ENCODE results near the gene GABRG3. TPM values are rescaled to one million over a fixed set of nuclear protein-coding genes. Genes with fewer than 3 reads are reported as not detected.

Gene GABRG3
- total and polyA plus RNA-seq, 2 donors from 2014 or later, result not detected

- H3K27me3 ChIP-seq (ENCODE audit: control insufficient read depth, insufficient read depth, low read length), result no peaks in the 10 kb centered on the region
- H3K9ac ChIP-seq (ENCODE audit: low read length in 3 of 3), result no peak overlapping the region
- no peaks in the 10 kb centered on the region for H3K9me3 ChIP-seq (ENCODE audit: control insufficient read depth in 2 of 3, insufficient read depth in 1 of 3, low read length in 3 of 3)
- no peak for FAIRE-seq
- DNase-seq, result peak in 2 of 5 donors; percentile 55 to 67
- no peak for TF ChIP-seq CTCF (IDR thresholded peaks at IDR 0.05; ENCODE audit: borderline replicate concordance, extremely low read depth, insufficient read depth)
- no peak overlapping the region for H3K27ac ChIP-seq (ENCODE audit: low read depth in 2 of 2, low read length in 2 of 2)
- no peaks in the 10 kb centered on the region for H3K4me1 ChIP-seq (ENCODE audit: control insufficient read depth in 2 of 3, insufficient read depth in 2 of 3, low read depth in 1 of 3, low read length in 3 of 3)
- H3K36me3 ChIP-seq (ENCODE audit: control insufficient read depth in 2 of 3, insufficient read depth in 3 of 3, low read length in 3 of 3), result no peaks in the 10 kb centered on the region
- intact Hi-C loops (cut with DNase I), result no loop called here
- H3K4me3 ChIP-seq (ENCODE audit: low read length in 3 of 3), result no peak overlapping the region
These were observed 307.8 kb downstream of the GABRG3 start for GRCh38 chr15:27278761-27279160.

GRCh38 chr15:27292641-27293040 is 321.7 kb downstream of the GABRG3 start:
- DNase-seq (no peak), FAIRE-seq (no peak)
- H3K9me3 ChIP-seq (ENCODE audit: control insufficient read depth in 2 of 3, insufficient read depth in 1 of 3, low read length in 3 of 3), result no peaks in the 10 kb centered on the region
- intact Hi-C loops (cut with DNase I), result no loop called here
- no peak overlapping the region for H3K27ac ChIP-seq (ENCODE audit: low read depth in 2 of 2, low read length in 2 of 2)
- H3K36me3 ChIP-seq (ENCODE audit: control insufficient read depth in 2 of 3, insufficient read depth in 3 of 3, low read length in 3 of 3), result no peaks in the 10 kb centered on the region
- no peaks in the 10 kb centered on the region for H3K27me3 ChIP-seq (ENCODE audit: control insufficient read depth, insufficient read depth, low read length)
- H3K4me1 ChIP-seq (ENCODE audit: control insufficient read depth in 2 of 3, insufficient read depth in 2 of 3, low read depth in 1 of 3, low read length in 3 of 3), result no peaks in the 10 kb centered on the region
- no peak overlapping the region for H3K4me3 ChIP-seq (ENCODE audit: low read length in 3 of 3)
- H3K9ac ChIP-seq (ENCODE audit: low read length in 3 of 3), result no peak overlapping the region
- no peak for TF ChIP-seq CTCF (IDR thresholded peaks at IDR 0.05; ENCODE audit: borderline replicate concordance, extremely low read depth, insufficient read depth)

- H3K9ac ChIP-seq (ENCODE audit: low read length in 3 of 3), result no peak overlapping the region
- no peaks in the 10 kb centered on the region for H3K4me1 ChIP-seq (ENCODE audit: control insufficient read depth in 2 of 3, insufficient read depth in 2 of 3, low read depth in 1 of 3, low read length in 3 of 3)
- intact Hi-C loops (cut with DNase I), result no loop called here
- no peaks in the 10 kb centered on the region for H3K27me3 ChIP-seq (ENCODE audit: control insufficient read depth, insufficient read depth, low read length)
- FAIRE-seq, result no peak
- H3K9me3 ChIP-seq (ENCODE audit: control insufficient read depth in 2 of 3, insufficient read depth in 1 of 3, low read length in 3 of 3), result no peaks in the 10 kb centered on the region
- no peak for DNase-seq
- H3K36me3 ChIP-seq (ENCODE audit: control insufficient read depth in 2 of 3, insufficient read depth in 3 of 3, low read length in 3 of 3), result no peaks in the 10 kb centered on the region
- no peak for TF ChIP-seq CTCF (IDR thresholded peaks at IDR 0.05; ENCODE audit: borderline replicate concordance, extremely low read depth, insufficient read depth)
- H3K27ac ChIP-seq (ENCODE audit: low read depth in 2 of 2, low read length in 2 of 2), result no peak overlapping the region
- H3K4me3 ChIP-seq (ENCODE audit: low read length in 3 of 3), result no peak overlapping the region
These were observed 322.6 kb downstream of the GABRG3 start for GRCh38 chr15:27293607-27294006.

GRCh38 chr15:27317736-27318135 is 346.8 kb downstream of the GABRG3 start:
- no peak overlapping the region for H3K27ac ChIP-seq (ENCODE audit: low read depth in 2 of 2, low read length in 2 of 2)
- FAIRE-seq (no peak), DNase-seq (no peak)
- TF ChIP-seq CTCF (IDR thresholded peaks at IDR 0.05; ENCODE audit: borderline replicate concordance, extremely low read depth, insufficient read depth), result no peak
- no peaks in the 10 kb centered on the region for H3K27me3 ChIP-seq (ENCODE audit: control insufficient read depth, insufficient read depth, low read length)
- no peaks in the 10 kb centered on the region for H3K4me1 ChIP-seq (ENCODE audit: control insufficient read depth in 2 of 3, insufficient read depth in 2 of 3, low read depth in 1 of 3, low read length in 3 of 3)
- no peak overlapping the region for H3K4me3 ChIP-seq (ENCODE audit: low read length in 3 of 3)
- H3K9ac ChIP-seq (ENCODE audit: low read length in 3 of 3), result no peak overlapping the region
- no peaks in the 10 kb centered on the region for H3K9me3 ChIP-seq (ENCODE audit: control insufficient read depth in 2 of 3, insufficient read depth in 1 of 3, low read length in 3 of 3)
- intact Hi-C loops (cut with DNase I), result no loop called here
- H3K36me3 ChIP-seq (ENCODE audit: control insufficient read depth in 2 of 3, insufficient read depth in 3 of 3, low read length in 3 of 3), result no peaks in the 10 kb centered on the region
